ENCODE data around the gene LMBRD1.

DNA sequence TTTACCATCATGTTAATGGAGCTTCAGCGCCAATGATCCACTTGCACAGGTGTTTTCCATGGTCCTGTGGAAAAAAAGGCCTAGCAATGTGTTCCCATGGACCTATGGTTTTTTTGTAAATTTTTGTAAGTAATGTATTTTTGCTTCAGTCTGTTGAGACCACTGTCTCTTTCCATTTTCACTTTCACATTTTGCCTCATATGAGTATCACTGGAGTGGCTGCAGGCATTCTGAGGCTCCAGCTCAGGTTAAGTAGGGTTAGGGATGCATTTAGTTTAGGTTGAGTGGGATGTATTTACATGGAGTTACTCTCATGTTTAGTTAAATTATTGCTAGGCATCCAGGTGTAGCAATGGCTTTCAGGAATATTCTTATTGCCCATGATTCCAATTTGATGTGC is 19.2 kb upstream of the LMBRD1 start:
- TF ChIP-seq EZH2 (IDR thresholded peaks at IDR 0.05; ENCODE audit: insufficient read depth, poor library complexity, severe bottlenecking) (no peak), EZH2phosphoT487 (IDR thresholded peaks at IDR 0.05; ENCODE audit: insufficient read depth, low read depth) (no peak)
